Hematopoietic multipotent progenitor cell treated with erythropoietin and hydrocortisone succinate and interleukin-3 and kit ligand, for 17 days (in vitro differentiated cells): ENCODE results near the gene DPH2.

Source experiments
- DNase-seq: peaks from one replicate; pipeline ENCODE4 v3.0.0-alpha.2; 2015; ENCODE audit warnings: low spot score

The DPH2 gene, protein sequence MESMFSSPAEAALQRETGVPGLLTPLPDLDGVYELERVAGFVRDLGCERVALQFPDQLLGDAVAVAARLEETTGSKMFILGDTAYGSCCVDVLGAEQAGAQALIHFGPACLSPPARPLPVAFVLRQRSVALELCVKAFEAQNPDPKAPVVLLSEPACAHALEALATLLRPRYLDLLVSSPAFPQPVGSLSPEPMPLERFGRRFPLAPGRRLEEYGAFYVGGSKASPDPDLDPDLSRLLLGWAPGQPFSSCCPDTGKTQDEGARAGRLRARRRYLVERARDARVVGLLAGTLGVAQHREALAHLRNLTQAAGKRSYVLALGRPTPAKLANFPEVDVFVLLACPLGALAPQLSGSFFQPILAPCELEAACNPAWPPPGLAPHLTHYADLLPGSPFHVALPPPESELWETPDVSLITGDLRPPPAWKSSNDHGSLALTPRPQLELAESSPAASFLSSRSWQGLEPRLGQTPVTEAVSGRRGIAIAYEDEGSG

DNA sequence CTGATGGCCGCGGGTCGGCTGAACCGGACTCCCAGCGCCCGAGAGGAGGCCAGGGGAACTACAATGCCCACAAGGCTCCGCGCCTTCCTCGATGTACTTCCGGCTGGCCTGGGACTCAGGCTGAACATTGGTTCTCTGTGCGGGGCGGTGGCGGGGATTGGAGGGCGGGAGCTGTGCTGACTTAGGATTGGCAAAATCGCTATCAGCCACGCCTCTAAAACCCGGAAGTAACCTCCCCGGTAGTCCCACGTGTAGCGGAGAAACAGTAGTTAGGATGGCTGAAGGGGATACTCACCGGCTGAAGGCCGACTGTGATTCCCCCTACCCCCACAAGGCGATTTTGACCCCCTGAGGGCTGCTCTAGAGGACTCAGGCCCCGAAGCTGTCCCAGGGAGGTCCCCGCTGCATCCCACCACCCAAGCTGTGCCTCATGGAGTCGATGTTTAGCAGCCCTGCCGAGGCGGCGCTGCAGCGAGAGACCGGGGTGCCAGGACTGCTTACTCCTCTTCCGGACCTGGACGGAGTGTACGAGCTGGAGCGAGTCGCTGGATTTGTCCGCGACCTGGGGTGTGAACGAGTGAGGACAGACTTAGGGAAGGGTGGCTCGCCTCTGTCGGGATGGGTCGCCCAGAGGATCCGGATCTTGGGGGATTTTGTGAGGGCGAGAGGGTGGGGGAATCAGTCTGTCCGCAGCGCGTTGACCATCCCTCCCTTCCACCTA, at the start of gene DPH2:
Gene DPH2 (plus strand): TSS at position 265 of the 721 bp plus-strand sequence. CDS start 166 bp downstream, at position 431.
- peak; percentile 91 for DNase-seq

DNA sequence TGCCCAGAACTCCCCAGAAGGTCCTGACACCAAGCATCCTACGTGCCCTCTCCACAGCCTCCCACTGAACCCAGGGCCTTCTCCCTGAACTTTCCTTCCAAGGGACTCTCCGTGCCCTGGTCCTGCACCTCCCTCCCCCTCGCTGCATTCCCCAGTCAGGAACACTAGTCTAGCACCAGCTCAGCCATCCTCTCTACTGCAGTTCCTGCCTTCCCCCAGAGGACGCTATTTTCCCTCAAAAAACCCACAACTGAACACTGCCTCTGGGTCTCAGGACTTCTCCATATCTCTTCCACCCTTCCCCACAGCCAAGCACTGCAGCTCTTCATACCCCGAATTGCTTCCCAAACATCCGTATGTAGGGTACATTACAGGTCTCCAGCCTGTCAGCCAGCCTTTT, 48.8 kb upstream of the DPH2 start:
- no peak for DNase-seq

DNA sequence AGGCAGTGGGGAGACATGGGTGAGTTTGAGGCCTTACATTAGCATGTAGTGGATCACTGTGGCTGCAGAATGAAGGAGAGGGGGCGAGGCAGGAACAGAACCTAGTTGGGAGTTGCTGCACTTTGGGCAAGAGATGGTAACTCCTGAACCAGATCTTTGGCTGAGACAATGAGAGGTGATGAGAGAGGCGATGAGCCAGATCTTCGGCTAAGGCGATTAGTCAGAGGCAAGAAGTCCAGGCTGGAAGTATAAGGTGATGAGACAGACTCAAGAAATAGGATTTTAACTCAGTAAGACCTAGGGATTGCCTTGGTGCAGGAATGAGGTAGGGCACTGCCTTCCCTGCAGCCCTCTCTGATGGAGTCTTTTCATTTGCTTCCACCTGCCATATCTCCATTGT, 45.3 kb upstream of the DPH2 start:
- DNase-seq = no peak

DNA sequence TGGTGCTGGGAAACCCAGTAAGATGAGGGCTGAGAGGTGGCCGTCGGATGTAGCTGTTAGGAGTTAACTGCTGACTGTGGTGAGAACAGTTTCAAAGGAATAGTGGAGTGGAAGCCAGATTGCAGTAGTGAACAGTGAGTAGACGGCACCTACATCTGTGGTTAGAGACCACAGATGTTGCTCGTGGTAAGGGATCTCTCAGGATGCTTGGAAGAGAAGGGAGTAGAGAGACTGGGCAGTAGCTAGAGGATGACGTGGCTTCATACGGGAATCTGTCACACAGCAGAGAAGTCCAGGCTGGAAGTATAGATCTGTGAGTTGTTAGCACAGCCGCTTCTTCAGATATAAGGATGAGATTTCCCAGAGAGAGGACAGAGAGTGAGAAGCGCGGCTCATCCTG, 44.0 kb upstream of the DPH2 start:
- no peak for DNase-seq

DNA sequence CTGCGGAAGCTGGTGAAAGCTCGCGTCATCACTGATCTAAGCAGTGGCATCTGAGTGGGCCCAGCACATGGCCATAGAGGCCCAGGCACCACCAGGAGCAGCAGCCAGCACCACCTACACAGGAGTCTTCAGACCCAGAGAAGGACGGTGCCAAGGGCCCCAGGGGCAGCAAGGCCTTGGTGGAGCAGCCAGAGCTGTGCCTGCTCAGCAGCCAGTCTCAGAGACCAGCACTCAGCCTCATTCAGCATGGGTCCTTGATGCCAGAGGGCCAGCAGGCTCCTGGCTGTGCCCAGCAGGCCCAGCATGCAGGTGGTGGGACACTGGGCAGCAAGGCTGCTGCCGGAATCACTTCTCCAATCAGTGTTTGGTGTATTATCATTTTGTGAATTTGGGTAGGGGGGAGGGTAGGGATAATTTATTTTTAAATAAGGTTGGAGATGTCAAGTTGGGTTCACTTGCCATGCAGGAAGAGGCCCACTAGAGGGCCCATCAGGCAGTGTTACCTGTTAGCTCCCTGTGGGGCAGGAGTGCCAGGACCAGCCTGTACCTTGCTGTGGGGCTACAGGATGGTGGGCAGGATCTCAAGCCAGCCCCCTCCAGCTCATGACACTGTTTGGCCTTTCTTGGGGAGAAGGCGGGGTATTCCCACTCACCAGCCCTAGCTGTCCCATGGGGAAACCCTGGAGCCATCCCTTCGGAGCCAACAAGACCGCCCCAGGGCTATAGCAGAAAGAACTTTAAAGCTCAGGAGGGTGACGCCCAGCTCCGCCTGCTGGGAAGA, 39.5 kb upstream of the DPH2 start:
- peak; percentile 37 for DNase-seq

DNA sequence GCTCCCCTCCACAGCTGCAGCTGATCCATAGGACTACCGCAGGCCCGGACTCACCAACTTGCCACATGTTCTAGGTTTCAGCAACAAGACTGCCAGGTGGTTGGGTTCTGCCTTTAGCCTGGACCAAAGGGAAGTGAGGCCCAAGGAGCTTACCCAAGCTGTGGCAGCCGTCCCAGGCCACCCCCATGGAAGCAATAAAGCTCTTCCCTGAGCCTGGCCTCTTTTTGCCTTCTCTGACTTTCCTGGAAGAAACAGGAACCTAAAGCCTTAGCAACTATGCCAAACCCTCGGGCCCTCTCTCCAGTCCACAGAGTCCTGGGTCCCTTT, 38.9 kb upstream of the DPH2 start:
- no peak for DNase-seq

DNA sequence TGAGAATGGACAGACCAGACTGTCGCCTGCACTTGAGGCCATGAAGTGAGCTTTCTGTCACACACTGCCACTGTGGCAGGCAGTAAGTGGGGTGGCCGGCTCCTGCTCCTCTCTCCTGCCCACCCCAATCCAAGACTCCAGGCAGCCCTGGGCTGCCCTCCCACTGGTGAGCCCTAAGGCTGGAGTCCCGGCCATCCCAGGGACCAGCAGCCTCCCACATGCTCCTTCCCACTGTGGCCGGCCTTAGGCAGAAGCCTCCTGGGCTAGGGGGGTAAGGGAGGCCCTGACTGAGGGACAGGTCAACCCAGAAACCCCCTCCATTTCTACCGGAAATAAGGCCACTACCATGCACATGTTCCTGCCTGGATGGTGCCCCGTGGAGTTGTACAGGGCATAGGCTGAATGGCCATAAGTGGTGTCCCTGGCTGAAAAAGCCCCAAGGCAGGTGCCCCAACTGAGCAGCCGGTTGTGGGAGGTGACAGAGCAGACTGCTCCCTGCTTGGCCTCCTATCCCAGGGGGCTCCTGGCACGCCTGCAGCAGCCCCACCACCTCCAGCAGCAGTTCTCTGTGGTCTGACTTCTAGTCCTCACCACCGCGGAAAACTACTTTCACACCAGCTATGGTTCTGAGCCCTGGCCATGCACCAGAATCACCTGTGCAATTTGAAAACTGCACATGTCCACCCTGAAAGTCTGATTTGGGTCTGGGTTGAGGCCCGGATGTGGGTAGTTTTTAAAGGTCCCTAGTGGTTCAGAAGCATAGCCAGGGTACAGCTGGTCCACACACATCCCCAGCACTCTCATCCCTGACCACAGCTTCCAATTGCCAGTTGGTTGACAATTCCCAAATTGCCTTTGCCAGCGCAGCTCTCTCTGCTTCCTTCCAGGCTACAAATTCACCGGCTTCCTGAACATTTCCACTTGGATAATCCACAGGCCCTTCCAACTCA, 37.8 kb upstream of the DPH2 start:
- no peak for DNase-seq

DNA sequence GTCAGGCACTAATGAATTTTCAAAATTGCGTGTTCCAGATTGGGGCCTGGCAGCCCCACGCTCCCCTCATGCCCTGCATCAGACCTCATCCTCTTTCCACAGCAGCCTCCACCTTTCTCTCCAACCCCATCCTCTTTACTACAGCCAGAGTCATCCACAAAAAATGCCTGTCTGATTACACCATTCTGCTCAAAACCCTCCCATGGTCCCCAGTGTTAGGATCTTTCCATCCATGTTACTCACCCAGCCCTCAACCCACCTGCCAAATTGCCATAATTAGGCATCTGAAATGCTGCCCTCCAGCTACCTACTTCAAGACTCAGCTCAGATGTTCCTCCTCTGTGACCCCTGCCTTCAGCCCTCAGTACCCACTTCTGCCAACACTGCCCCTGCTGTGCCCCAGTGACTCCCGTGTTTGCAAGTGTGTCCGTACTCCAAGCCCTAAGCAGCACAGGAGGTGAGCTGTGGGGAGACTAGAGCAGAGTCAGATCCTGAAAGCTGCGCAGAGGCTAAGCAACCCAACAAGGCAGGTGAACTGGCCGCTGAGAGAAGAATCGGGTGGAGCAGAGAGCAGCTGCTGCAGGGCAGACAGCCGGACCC, 36.9 kb upstream of the DPH2 start:
- no peak for DNase-seq

DNA sequence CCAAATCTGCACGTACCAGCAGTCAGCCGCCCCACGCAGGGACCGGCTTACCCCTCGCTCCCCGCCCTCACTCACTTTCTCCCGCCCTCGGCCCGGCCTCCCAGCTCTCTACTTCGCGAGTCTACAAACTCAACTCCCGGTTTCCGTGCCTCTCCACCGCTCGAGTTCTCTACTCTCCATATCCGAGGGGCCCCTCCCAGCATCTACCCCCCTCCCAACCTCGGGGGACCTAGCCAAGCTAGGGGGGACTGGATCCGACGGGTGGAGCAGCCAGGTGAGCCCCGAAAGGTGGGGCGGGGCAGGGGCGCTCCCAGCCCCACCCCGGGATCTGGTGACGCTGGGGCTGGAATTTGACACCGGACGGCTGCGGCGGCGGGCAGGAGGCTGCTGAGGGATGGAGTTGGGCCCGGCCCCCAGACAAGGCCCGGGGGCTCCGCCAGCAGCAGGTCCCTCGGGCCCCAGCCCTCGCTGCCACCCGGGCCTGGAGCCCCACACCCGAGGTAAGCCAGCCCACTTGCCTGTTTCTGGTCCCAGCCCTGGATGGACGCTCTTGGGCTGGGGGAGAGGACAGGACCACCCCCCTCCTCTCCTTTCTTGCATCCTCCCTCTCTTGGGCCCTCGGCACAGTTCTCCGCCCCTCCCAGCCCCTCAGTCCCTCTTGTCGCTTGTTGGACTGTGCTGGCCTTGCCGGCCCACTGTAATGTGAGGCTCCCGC, 36.3 kb upstream of the DPH2 start, which contains the start of gene ARTN:
Gene ARTN (plus strand): TSS at position 416 of the 715 bp plus-strand sequence. CDS start 1,856 bp downstream, outside the sequence.
- DNase-seq = no peak

DNA sequence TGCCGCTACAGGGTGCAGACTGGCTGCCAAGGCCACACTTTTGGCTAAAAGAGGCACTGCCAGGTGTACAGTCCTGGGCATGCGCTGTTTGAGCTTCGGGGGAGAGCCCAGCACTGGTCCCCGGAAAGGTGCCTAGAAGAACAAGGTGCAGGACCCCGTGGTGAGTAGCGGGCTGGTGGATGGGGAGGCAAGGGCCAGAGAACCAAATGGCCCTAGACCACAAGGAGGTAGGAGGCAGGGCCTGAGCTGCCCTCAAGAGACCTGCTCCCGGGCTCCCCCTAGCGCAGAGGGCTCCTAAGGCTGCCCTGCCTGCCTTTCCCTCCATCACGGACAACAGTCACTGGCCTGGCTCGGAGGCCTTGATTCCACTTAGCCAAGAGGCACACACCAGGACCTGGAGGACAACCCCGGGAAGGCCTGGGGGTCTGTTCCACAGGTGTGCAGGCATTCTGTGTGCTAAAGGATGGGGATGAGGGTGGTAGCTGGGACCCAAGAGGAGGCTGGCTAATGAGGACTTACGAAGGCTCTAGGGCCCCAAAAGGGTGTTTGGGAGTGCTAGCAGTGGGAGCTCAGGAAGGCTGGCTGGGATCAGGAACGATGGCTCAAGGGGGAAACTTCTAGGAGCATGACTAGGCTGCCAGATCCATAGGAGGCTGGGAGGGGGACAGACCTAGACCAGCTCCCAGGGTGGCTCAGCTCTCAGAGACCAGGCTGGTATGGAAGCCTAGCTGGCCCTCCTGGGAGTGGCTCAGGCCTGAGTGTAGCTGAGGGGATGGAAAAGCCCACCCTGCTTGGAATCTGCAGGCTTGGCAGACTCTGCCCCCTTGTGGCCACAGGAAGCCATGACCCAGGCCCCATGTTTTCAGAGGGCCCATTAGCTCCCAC, 35.5 kb upstream of the DPH2 start:
- DNase-seq = peak; percentile 71

DNA sequence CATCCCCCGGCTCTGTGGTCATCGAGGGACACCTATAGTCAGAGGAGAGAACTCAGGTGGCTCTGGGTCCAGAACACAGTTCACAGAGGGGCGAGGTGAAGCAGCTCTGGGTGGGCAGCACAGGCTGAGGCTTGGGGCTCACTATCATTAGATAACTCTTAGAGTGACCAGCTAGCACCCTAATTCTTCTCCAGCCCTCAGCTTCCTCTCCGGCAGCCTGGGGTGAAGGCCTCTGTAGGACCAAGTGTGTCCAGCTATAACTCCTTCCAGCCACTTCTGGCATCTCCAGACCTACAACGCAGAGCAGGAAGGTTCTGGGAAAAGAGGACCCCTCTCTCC, 34.9 kb upstream of the DPH2 start:
- no peak for DNase-seq

DNA sequence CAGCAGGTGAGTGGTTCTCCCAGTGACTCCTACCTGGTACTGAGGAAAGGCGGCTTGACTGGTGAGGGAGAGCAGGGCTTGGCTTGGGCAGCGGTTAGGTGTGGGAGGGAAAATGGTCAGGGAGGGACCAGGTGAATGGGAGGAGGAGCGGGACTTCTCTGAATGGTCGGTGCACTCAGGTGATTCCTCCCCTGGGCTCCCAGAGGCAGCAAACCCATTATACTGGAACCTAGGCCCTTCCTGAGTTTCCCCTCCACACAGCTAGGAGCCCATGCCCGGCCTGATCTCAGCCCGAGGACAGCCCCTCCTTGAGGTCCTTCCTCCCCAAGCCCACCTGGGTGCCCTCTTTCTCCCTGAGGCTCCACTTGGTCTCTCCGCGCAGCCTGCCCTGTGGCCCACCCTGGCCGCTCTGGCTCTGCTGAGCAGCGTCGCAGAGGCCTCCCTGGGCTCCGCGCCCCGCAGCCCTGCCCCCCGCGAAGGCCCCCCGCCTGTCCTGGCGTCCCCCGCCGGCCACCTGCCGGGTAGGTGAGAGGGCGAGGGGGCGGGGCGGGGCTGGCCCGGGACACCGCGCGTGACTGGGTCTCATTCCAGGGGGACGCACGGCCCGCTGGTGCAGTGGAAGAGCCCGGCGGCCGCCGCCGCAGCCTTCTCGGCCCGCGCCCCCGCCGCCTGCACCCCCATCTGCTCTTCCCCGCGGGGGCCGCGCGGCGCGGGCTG, 33.9 kb upstream of the DPH2 start:
- no peak for DNase-seq

DNA sequence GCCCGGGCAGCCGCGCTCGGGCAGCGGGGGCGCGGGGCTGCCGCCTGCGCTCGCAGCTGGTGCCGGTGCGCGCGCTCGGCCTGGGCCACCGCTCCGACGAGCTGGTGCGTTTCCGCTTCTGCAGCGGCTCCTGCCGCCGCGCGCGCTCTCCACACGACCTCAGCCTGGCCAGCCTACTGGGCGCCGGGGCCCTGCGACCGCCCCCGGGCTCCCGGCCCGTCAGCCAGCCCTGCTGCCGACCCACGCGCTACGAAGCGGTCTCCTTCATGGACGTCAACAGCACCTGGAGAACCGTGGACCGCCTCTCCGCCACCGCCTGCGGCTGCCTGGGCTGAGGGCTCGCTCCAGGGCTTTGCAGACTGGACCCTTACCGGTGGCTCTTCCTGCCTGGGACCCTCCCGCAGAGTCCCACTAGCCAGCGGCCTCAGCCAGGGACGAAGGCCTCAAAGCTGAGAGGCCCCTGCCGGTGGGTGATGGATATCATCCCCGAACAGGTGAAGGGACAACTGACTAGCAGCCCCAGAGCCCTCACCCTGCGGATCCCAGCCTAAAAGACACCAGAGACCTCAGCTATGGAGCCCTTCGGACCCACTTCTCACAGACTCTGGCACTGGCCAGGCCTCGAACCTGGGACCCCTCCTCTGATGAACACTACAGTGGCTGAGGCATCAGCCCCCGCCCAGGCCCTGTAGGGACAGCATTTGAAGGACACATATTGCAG, 33.2 kb upstream of the DPH2 start:
- no peak for DNase-seq

DNA sequence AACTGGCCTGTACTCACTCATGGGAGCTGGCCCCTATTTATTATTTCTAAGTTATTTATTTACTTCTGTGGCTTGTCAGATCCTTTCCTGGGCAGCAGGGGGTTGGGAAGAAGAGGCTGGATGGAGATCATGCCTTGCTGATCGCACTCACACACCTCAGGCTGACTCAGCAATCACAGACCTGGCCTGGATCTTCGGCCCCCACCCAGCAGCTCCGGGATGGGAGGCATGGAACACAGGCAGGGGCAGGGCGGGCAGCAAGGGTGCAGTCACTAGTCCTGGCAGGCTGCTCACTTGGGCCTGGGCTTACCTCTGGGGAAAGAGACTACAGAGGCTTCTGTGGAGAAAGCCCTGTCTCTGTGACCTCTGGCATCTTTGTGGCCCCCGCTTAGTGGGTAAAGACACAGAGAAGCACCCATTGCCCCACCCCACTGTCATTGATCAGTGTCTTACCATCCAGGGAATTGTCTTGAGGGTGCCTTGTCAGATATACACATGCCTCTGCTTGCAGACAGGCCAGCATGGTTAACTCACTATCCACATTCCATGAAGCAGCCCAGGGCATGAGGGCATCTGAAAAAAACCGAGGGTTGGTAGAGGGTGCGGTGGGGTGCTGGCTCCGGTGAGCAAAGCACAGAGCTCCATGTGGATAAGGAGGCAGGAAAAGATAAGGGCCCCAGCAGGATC, 32.5 kb upstream of the DPH2 start:
- no peak for DNase-seq

DNA sequence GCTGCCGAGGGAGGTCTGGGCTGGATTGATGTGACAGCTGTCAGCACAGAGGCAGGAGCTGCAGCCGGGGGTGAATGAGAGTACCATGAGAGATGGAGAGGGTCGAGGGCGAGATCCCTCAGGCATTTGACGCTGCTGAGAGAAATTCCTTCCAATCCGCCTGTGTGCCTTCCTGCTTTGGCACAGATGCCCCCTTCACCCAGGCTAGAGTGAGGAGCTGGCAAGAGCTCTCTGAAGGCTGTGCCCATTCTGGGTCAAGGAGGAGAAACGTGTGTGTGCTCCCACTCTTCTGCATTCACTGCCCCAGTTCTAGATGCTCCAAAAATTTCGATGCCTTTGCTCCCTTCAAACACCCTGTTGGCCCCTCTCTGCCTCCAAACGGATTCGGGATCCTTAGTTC, 31.4 kb upstream of the DPH2 start:
- no peak for DNase-seq

DNA sequence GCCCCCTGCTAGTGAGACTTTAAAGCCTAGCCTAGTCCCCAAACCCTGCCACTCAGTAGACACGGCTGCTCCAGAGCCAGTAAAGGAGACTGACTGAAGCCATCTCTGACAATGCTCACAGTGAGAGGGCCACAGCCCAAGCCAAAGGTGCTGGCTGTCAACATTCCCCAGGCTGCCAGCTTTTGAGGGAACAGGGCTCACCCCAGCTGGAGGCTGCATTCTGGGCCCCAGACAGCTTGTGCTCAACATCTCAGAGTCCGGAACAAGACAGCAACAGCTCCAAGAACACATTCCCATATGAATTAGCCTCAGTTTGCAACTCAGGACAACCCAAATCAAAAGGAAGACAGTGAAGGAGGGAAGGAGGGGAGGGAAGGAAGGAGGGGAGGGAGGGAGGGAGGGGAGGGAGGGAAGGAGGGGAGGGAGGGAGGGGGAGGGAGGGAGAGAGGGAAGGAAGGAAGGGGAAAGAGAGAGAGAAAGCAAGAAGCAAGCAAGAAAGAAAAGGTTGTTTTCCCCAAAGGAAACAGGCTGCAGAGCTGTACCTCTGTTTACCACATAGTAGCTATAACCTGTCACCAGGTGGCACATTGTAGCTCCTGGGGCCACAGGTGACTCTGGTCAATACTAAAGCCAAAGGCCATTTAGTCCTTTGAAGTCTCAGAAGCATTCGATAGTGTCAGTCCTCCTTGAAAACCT, 30.8 kb upstream of the DPH2 start:
- no peak for DNase-seq

DNA sequence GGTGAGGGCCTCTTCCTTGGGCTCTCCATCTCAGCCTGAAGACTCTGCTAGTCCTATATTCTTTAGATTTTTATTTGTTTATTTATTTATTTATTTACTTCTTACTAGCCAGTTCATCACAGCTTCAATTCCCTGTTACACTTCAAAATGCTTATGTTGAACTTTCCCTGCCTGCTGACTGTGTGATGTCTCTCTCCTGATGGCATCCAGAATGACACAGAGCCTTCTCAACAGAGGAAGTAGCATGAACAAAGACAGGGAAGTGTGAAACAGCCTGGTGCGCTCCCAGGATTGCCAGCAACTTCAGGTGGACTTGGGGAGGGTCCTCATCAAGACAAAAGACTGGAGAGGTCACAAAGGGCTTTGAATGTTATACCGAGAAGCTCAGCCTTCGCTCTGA, 27.4 kb upstream of the DPH2 start:
- no peak for DNase-seq
